Measurements from ENCODE around the gene FBP2. TPM values are rescaled to one million over a fixed set of nuclear protein-coding genes. Genes with fewer than 3 reads are reported as not detected.
"Not testable (repeated sequence)": the region's sequence is repeated elsewhere in the genome, so short reads cannot be mapped to it uniquely, and the experiment has no call there.

Gene FBP2
- polyA plus RNA-seq, 1 experiment, result not detected

- no peaks in the 10 kb centered on the region for H3K27me3 ChIP-seq (ENCODE audit: control insufficient read depth, insufficient read depth, low read length)
- CTCF ChIA-PET, result interaction anchor here (0.7 kb wide), 1 partner anchor 53 kb away, joined by 3 read pairs; no protein-coding TSS in a partner anchor
- TF ChIP-seq CTCF (IDR thresholded peaks at IDR 0.05; ENCODE audit: low read depth, low read length), result no peak
- POLR2A ChIA-PET, result no interaction called here
- DNase-seq (ENCODE audit: low read depth, low spot score), result no peak
- H3K9me3 ChIP-seq (ENCODE audit: control insufficient read depth, insufficient read depth, low read length), result no peaks in the 10 kb centered on the region
- no peak overlapping the region for H3K4me3 ChIP-seq (ENCODE audit: low read depth, low read length)
- no peak overlapping the region for H3K27ac ChIP-seq (ENCODE audit: low read depth, low read length)
Observed at GRCh38 chr9:94567271-94567670, 26.4 kb downstream of the FBP2 start.

- Histone ChIP-seq H3K9me3 (ENCODE audit: control insufficient read depth, insufficient read depth, low read length) (no peaks in the 10 kb centered on the region), H3K4me3 (ENCODE audit: low read depth, low read length) (no peak overlapping the region), H3K27ac (ENCODE audit: low read depth, low read length) (no peak overlapping the region), H3K27me3 (ENCODE audit: control insufficient read depth, insufficient read depth, low read length) (no peaks in the 10 kb centered on the region)
- no peak for DNase-seq (ENCODE audit: low read depth, low spot score)
- CTCF ChIA-PET, result interaction anchor here (0.7 kb wide), 1 partner anchor 53 kb away, joined by 3 read pairs; no protein-coding TSS in a partner anchor
- no peak for TF ChIP-seq CTCF (IDR thresholded peaks at IDR 0.05; ENCODE audit: low read depth, low read length)
- POLR2A ChIA-PET, result no interaction called here
Observed at GRCh38 chr9:94566550-94566949, 27.1 kb downstream of the FBP2 start.

- POLR2A ChIA-PET; H3K4me3 ChIP-seq (ENCODE audit: low read depth, low read length); H3K27ac ChIP-seq (ENCODE audit: low read depth, low read length); CTCF ChIA-PET; H3K9me3 ChIP-seq (ENCODE audit: control insufficient read depth, insufficient read depth, low read length); H3K27me3 ChIP-seq (ENCODE audit: control insufficient read depth, insufficient read depth, low read length); DNase-seq (ENCODE audit: low read depth, low spot score): not testable (repeated sequence)
Observed at GRCh38 chr9:94564279-94564678, 29.3 kb downstream of the FBP2 start.

- TF ChIP-seq CTCF (IDR thresholded peaks at IDR 0.05; ENCODE audit: low read depth, low read length), result no peak
- Histone ChIP-seq H3K27me3 (ENCODE audit: control insufficient read depth, insufficient read depth, low read length) (peaks cover 2% of the 10 kb centered on the region), H3K27ac (ENCODE audit: low read depth, low read length) (no peak overlapping the region), H3K9me3 (ENCODE audit: control insufficient read depth, insufficient read depth, low read length) (no peaks in the 10 kb centered on the region; the same call in 1 of the 2 replicates), H3K4me3 (ENCODE audit: low read depth, low read length) (no peak overlapping the region)
- POLR2A ChIA-PET, result no interaction called here
- CTCF ChIA-PET, result no interaction called here
- DNase-seq (ENCODE audit: low read depth, low spot score), result no peak
Observed at GRCh38 chr9:94563548-94563947, 30.1 kb downstream of the FBP2 start.

- ChIA-PET POLR2A (no interaction called here), CTCF (no interaction called here)
- H3K27me3 ChIP-seq (ENCODE audit: control insufficient read depth, insufficient read depth, low read length), result peaks cover 2% of the 10 kb centered on the region
- DNase-seq (ENCODE audit: low read depth, low spot score), result no peak
- H3K9me3 ChIP-seq (ENCODE audit: control insufficient read depth, insufficient read depth, low read length), result no peaks in the 10 kb centered on the region; the same call in 1 of the 2 replicates
- no peak overlapping the region for H3K4me3 ChIP-seq (ENCODE audit: low read depth, low read length)
- TF ChIP-seq CTCF (IDR thresholded peaks at IDR 0.05; ENCODE audit: low read depth, low read length), result no peak
- no peak overlapping the region for H3K27ac ChIP-seq (ENCODE audit: low read depth, low read length)
Observed at GRCh38 chr9:94560237-94560636, 33.4 kb downstream of the FBP2 start.

- H3K27me3 ChIP-seq (ENCODE audit: control insufficient read depth, insufficient read depth, low read length), result peaks cover 2% of the 10 kb centered on the region
- ChIA-PET CTCF (no interaction called here), POLR2A (no interaction called here)
- no peak for DNase-seq (ENCODE audit: low read depth, low spot score)
- no peak for TF ChIP-seq CTCF (IDR thresholded peaks at IDR 0.05; ENCODE audit: low read depth, low read length)
- H3K4me3 ChIP-seq (ENCODE audit: low read depth, low read length), result no peak overlapping the region
- H3K9me3 ChIP-seq (ENCODE audit: control insufficient read depth, insufficient read depth, low read length), result no peaks in the 10 kb centered on the region; the same call in 1 of the 2 replicates
- H3K27ac ChIP-seq (ENCODE audit: low read depth, low read length), result no peak overlapping the region
Observed at GRCh38 chr9:94557376-94557775, 36.2 kb downstream of the FBP2 start.

Measured in AG04450 (cell line).